ENCODE data around the gene CCDC137. TPM values are rescaled to one million over a fixed set of nuclear protein-coding genes. Genes with fewer than 3 reads are reported as not detected.

The CCDC137 gene
- total and polyA plus RNA-seq, 2 donors (not counting 3 experiments of a cell fraction or from before 2014, with no cell fraction given), result 12.9 to 32.2 TPM

GRCh38 chr17:81630274-81630673 is 36.3 kb upstream of the CCDC137 start:
- Histone ChIP-seq H3K9ac (replicated peaks; ENCODE audit: extremely low read depth, insufficient read depth, low read length) (no peak overlapping the region), H3K4me2 (ENCODE audit: insufficient read depth, low read length) (no peak overlapping the region), H3K27me3 (ENCODE audit: control insufficient read depth in 2 of 2, insufficient read depth in 2 of 2, low read length in 2 of 2) (no peaks in the 10 kb centered on the region), H3K79me2 (ENCODE audit: control insufficient read depth, insufficient read depth, low read length) (peaks cover 59% of the 10 kb centered on the region), H3K9me3 (replicated peaks; ENCODE audit: control insufficient read depth, insufficient read depth, low read length) (no peaks in the 10 kb centered on the region), H3K4me3 (replicated peaks in 1 of 3; ENCODE audit: insufficient read depth in 1 of 3, low read depth in 1 of 3, low read length in 3 of 3) (no peak overlapping the region), H3K9me1 (replicated peaks; ENCODE audit: control insufficient read depth, extremely low read depth, insufficient read depth, low read length) (no peaks in the 10 kb centered on the region), H3K4me1 (ENCODE audit: control insufficient read depth, extremely low read depth, insufficient read depth, low read length) (peaks cover under 1% of the 10 kb centered on the region), H2AFZ (ENCODE audit: low read depth, low read length) (no peak overlapping the region), H3K27ac (ENCODE audit: insufficient read depth, low read depth, low read length) (no peak overlapping the region), H3K36me3 (ENCODE audit: control insufficient read depth in 2 of 2, extremely low read depth in 1 of 2, insufficient read depth in 2 of 2, low read length in 2 of 2) (peaks cover 12 to 19% of the 10 kb centered on the region in 2 experiments), H4K20me1 (replicated peaks; ENCODE audit: control insufficient read depth, extremely low read depth, insufficient read depth, low read length) (peaks cover 6% of the 10 kb centered on the region)
- TF ChIP-seq EZH2 (IDR thresholded peaks at IDR 0.05; ENCODE audit: borderline replicate concordance, low read depth, low read length, severe bottlenecking), result no peak
- no peak for TF ChIP-seq POLR2AphosphoS5 (IDR thresholded peaks at IDR 0.05; ENCODE audit: insufficient read depth, low read depth, low read length)
- TF ChIP-seq FOS (IDR thresholded peaks at IDR 0.05; ENCODE audit: borderline replicate concordance, insufficient read depth, low read length), result no peak
- no peak for TF ChIP-seq MYC (IDR thresholded peaks at IDR 0.05; ENCODE audit: low read depth, low read length)
- no peak for TF ChIP-seq CTCF (IDR thresholded peaks at IDR 0.05; ENCODE audit: extremely low read depth in 1 of 2, insufficient read depth in 1 of 2, low read depth in 1 of 2, low read length in 2 of 2)
- no peak for TF ChIP-seq GATA2 (IDR thresholded peaks at IDR 0.05; ENCODE audit: insufficient read depth, insufficient read length, low read depth, low read length)
- TF ChIP-seq JUN (IDR thresholded peaks at IDR 0.05; ENCODE audit: borderline replicate concordance, insufficient read depth, insufficient read length, low read depth), result no peak
- TF ChIP-seq MAX (IDR thresholded peaks at IDR 0.05; ENCODE audit: insufficient read depth, insufficient read length), result no peak
- TF ChIP-seq POLR2A (IDR thresholded peaks at IDR 0.05; ENCODE audit: low read depth, low read length), result no peak
- dilution Hi-C loops (cut with MboI; ENCODE audit: extremely low pct_ligation_motif_present, low sequenced_read_pairs), result no loop called here
- intact Hi-C loops (cut with micrococcal nuclease), result no loop called here
- DNase-seq (ENCODE audit: low read depth, low spot score) (no peak), FAIRE-seq (no peak)
- BruUV-seq (replicated peaks), result no TSS peak
- ChIA-PET CTCF (no interaction called here), POLR2A (interaction anchor here (0.7 kb wide), 1 partner anchor 66 kb away, joined by 4 read pairs; no protein-coding TSS in a partner anchor)
